Vein endothelial cell (primary cell): ENCODE results near the gene PCBP1. TPM values are rescaled to one million over a fixed set of nuclear protein-coding genes. Genes with fewer than 3 reads are reported as not detected.

ENCODE experiments used
- small RNA-seq: library from RNA; depleted of rRNA; stranded (forward); fragments of <200 nt; gene quantifications from one replicate; pipeline ENCODE3, GENCODE V24; 2012
- total RNA-seq: library from RNA; depleted of rRNA; stranded (reverse); fragments of >200 nt; gene quantifications from 2 replicates; pipeline ENCODE4 v1.2.3, GENCODE V29; 2012

Gene PCBP1
- total RNA-seq: 65.3 and 66.3 TPM in 2 replicates

DNA sequence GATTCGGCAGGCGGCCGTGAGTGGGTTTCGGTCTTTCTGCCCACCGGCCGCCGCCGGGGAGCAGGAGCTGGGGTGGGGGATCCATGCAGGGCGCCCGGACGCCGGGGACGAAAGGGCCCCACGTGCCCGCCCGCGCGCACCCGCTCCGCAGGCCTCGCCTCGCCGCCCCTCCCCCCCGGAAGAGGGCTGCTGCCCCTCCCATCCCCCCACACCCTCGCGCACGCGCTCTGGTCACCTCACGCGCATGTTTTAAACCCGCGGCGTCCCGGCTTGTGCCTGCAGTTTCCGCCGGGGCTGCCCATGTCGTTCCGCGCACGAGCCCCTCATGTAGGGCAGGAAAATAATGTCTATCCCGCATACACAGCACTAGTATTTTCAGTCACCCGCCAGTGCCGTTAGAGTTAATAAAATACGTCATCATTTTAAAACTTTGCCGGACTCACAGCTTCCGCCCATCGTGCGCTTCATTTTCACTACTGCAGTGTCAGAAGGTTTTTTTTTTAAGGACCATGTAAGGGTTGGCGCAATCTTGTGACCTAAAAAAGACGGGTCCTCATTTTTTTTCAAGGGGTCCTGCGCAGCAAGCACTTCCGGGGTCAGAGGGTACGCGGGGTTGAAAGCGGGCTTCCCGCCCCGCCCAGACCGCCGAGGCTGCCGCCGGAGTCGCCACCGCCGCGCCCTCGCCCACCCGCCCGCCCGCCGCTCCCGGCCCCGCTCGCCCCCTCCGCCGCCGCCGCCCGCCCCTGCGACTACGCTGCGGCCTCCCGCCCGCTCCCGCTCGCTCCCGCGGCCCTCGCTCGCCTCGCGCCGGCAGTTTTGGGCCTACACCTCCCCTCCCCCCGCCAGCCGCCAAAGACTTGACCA is at the start of gene PCBP1:
Gene PCBP1, plus strand, starts transcription at position 640 of the 864 bp plus-strand sequence. CDS start 267 bp downstream, outside the sequence.

Small RNAs within 50 kb of the gene (small RNA-seq; reads per million reads assigned to genes)
- not detected for gene RN7SL470P

Other genes with a start within 250 kb of the PCBP1 start
- 44.7 and 50.4 TPM in 2 replicates for gene SNRNP27, start 193.5 kb upstream of the PCBP1 start, total RNA-seq
- gene MXD1, start 172.4 kb upstream of the PCBP1 start, total RNA-seq: 5.7 and 6.2 TPM in 2 replicates
- gene ASPRV1, start 125.8 kb upstream of the PCBP1 start, total RNA-seq: 0.33 and 0.38 TPM in 2 replicates
- gene C2orf42, start 103.5 kb downstream of the PCBP1 start, total RNA-seq: 16.6 and 18.6 TPM in 2 replicates
- gene TIA1, start 161.2 kb downstream of the PCBP1 start, total RNA-seq: 105 and 117 TPM in 2 replicates
- 24.8 and 26.6 TPM in 2 replicates for gene PCYOX1, start 170.7 kb downstream of the PCBP1 start, total RNA-seq
- gene SNRPG, start 206.3 kb downstream of the PCBP1 start, total RNA-seq: 154 and 188 TPM in 2 replicates
- gene FAM136A, start 214.6 kb downstream of the PCBP1 start, total RNA-seq: 32.3 and 40.8 TPM in 2 replicates